SKM-1 (cell line): ENCODE results near the gene FKBP5.
A peak's percentile ranks its signal among the peaks of the same experiment; 100 is the strongest.
"Not testable (repeated sequence)": the region's sequence is repeated elsewhere in the genome, so short reads cannot be mapped to it uniquely, and the experiment has no call there.

Experiments
- DNase-seq: peaks from one replicate; lab custom pipeline; 2025; ENCODE audit not compliant: unreplicated experiment; lab: John Stamatoyannopoulos, UW

FKBP5 gene

DNA sequence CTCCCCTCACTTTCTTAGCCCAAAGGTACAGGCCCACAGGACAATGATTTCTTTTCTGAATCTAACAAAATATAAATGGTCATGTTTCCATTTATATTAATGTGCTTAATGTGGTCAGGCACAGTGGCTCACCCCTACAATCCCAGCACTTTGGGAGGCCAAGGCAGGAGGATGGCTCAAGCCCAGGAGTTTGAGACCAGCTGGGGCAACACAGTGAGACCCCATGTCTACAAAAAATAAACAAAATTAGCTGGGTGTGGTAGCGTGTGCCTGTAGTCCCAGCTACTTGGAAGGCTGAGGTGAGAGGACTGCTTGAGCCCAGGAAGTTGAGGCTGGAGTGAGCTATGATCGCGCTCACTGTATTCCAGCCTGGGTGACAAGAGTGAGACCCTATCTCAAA lies 98.8 kb downstream of the FKBP5 start:
- DNase-seq = no peak

DNA sequence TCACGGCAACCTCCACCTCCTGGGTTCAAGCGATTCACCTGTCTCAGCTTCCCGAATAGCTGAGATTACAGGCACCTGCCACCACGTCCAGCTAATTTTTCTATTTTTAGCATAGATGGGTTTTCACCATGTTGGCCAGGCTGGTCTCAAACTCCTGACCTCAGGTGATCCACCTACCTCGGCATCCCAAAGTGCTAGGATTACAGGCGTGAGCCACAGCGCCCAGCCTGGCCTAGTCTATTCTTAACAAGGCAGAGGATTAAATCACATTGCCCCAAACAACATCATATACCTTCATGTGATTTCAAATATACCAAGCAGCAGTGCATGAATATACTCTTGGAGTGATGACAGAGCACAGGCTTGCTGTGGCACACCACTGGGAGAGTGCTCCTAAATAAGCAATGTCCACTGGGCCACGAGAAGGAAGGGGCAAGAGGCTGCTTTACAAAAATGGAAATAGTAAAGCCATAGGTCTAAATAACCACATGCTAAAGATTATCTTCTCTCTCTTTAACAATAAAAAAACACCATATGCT lies 99.4 kb downstream of the FKBP5 start:
- DNase-seq = no peak

DNA sequence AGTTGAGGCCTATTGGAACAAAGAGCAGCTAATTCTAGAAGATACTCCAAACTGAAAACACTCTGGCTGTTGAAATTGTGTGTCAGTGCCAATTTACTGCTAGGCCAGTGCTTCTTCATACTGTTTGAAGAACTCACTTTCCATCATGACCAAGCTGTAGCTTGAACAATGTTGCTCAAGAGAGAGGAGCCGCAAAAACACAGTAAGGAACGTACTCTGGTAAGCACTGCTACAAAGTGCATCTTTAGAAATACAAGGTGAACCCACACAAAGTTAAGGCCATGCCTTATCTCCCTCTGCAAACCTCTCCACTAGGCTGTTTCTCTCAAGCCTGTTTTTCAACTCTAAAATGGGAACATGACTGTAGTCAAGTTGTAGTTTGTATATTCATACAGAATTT lies 101.5 kb downstream of the FKBP5 start:
- DNase-seq = no peak

DNA sequence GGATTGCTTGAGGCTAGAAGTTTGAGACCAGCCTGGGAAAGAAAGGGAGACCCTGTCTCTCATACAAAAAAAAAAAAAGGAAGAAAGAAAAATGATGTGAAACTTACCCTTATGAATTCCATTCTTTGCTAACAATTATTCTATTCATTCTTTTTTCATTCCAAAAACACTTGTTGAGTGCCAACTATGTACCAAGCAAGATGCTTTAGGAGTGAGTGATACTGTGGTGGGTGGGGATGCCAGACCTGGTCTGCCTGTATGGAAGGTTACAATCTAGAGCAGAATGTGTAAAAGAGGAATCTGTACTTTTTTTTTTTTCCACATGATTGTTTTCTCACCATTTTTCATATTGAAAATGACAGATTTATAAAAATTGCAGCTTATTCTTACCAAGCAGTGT lies 102.2 kb downstream of the FKBP5 start:
- no peak for DNase-seq

DNA sequence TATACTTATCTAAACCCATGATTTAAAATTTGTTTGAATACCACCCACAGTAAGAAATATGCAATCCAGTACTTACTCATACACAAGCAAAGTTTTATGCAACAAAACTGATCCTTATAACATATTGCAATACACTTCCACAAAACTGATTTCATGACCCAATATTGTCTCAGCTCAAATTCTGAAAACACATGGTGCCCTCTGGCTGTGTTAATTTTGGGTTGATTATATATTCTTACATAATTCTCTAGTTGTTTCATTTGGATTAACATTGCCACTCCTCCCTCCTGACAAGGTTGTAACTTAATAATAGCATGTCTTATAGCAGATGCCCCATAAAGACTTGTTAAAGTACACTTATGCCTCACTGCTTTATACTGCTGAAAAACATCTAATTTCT lies 103.1 kb downstream of the FKBP5 start:
- no peak for DNase-seq

DNA sequence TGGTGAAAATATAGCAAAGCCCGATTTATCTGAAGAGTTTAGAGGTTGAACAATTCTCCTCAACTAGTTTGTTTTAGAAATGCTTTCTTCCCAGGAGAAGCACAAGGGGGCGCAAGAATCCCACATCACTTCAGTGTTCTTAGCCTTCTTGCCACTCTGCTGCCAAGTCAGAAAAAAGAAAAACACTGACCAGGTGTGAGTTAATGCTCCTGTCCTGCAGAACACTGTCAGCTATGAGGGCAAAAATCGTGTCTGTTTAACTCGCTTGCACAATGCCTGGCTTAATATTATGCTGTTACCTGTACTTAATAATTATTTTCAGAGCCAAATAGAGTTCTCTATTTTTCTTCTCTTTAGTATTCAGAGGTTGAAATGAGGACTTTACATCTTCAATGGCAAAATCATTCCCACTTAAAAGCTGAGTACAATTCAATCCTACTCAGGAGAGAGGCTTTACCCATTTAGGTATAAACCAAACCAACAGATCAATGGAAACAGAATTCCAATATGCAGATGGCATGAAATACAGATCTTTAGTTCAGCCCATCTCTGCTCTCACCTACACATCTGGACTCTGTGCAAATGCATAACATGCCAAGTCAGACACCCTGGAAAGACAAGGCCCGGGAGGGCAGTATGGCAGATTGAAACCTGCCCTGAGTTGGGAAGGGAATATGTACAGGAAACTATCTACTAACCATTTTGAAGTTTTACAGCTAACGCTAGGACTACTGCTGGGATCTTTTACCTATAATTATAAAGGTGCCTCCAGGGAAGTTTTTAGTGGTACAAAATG lies 104.6 kb downstream of the FKBP5 start:
- DNase-seq = peak; percentile 57

DNA sequence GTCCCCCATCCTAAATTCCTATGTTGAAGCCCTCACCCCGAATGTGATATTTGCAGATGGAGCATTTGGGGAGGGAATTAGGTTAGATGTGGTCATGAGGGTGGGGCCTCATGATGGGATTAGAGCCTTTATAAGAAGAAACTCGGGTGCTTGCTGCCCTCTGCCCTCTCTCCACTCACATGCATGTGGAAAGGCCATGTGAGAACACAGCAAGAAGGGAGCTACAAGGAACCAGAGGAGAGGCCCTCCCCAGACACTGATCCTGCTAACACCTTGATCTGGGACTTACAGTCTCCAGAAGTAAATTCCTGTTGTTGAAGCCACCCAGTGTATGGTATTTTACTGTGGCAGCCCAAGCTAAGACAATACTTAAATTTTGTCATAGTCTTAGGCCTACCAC lies 106.4 kb downstream of the FKBP5 start:
- DNase-seq = no peak

DNA sequence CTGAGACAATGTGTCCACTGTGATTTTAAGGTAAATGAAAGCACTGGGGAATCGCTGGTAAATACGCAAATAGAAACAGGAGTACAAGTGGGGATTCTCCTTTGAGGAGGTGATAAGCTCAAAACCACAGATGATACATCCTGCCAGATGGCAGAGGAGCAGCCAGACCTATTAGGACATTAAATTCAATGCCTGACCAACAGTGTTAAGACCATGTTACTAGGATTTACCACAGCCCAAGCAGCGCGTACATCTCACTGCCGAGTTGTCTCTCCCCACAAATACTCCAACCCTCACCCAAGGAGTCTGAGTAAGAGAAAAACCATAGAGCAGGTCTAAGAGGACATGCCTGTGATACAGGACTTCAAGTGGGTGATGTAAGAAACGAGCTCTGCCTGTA lies 107.1 kb downstream of the FKBP5 start:
- no peak for DNase-seq

DNA sequence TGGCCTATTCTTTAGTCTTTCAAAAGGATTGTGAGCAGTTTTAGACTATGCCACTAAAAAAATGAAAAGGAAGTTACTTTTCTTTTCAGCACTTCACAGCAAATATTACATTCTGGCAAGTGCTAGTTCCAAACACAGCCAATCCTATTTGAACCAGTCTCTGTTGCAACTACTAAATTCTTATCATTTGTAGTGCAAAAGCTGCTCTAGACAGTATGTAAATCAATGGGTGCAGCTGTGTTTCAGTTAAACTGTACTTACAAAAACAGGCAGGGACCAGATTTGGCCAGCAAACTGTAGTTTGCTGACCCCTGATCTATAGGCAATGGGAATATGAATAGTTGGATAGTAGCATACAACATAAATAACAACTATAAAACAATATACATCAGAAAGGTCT lies 107.9 kb downstream of the FKBP5 start:
- DNase-seq = no peak

DNA sequence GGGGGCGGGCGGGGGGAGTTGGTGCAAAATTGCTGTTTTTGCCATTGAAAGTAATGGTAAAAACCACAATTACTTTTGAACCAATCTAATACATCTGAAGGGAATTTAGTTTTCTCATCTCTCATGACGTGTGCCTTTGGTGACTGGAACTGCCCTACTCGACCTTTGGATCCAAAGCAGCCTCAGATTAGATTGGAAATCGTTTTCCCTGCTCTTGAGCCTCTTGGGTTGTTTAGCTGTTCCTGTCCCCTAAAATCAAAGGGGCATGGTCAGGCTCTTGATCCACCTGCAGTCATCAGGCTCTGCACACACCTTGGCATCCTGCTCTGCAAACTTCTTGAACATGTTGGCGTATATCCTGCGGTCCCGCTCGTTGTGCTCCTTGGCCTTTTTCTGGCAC lies 112.0 kb downstream of the FKBP5 start:
- DNase-seq = no peak

DNA sequence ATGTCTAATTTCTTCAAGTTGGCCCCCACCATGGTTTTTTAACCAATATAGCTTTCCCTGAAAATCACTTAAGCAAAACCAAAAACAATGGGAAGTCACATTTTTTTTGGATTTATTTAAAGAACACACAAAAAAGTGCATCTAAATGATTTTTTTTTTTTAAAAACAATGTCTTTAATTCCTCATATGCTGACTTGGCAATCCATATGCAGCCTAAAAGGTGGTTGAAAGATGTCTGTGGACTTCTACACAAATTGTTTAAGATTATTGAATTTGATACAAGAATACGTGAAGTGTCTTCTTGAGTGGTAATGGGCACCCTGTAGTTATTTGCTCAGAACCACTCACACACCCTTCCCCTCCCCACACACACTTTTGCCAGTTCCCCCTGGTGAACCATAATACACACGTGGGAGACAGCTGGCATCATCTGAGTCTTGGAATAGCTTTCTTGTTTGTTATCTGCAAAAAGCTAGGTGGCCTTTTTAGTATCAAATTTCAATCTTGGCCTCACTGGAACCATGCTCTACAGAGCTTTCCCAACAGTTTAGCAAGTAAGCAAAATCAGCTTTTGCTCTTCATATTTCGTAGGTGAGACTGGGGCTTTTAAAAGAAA lies 115.1 kb downstream of the FKBP5 start:
- no peak for DNase-seq

DNA sequence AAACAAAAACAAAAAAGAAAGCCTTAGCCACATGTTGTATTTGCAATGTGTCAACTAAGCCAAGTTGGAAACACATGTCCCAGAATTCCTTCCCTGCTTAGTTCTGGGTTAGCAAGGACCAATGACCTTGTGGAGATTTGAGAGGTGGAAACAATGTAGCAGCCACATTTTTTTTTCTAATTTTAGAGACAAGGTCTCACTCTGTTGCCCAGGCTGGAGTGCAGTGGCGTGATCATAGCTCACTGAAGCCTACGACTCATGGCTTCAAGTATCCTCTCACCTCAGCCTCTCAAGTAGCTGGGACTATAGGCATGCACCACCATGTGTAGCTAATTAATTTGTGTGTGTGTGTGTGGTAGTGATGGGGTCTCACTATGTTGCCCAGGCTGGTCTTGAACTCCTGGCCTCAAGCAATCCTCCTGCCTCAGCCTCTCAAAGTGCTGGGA lies 117.8 kb downstream of the FKBP5 start:
- not testable (repeated sequence) for DNase-seq

DNA sequence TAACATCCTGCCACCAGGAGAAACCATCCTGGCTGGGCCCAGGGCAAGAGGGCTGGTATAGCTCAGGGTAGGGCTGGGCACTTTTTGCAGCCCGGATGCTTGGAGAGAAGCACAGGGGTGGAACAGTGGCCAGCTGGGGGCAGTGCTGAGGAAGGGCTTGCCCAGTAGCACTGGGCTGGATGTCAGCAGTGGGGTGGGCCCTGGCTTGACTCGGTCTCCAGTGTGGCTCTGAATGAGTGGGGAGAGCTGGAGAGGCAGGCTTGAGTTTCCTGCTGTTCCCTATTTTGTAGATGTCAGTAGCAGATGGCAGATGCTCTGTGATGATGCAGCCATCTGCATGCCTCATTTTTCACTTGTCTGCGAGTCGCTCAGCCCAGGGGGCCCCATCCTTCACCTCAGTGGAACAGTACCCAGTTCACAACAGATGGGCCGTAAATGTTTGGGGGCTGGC lies 119.7 kb downstream of the FKBP5 start:
- DNase-seq = no peak

DNA sequence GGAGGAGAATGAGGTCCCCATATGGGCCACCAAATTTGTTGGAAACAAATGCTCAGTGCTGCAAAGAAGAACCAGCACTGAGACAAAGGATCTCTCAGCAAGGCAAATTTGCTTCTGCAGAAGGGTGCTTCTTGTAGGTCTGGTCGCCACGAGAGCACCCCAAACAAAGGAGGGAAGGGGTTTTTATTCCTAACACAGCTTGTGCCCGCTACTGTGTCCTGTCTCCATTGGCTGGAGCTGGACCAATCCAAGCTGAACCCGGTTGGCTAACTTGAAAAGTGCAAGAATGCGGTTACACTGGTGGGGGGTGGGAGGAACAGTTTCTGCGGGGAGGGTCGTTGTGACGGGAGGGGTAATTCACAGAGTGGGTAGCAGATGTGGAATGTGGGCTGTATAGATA lies 121.9 kb downstream of the FKBP5 start:
- no peak for DNase-seq

DNA sequence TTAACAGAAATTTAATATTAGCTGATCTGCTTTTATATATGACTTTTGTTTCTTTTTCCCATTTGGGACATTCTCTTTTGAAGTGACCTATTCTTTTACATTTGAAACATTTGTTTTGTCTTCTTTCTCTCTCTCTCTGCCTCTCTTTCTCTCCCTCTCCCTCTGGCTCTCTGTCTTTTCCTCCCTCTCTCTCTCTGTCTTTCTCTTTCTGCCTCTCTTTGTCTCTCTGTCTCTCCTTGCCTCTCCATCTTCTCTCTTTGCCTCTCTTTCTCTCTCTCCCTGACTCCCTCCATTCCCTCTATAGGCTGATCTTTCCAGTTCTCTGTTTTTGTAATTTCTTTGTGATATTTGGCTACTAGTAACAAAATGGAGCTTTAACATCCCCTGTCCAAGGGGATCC lies 124.0 kb downstream of the FKBP5 start:
- no peak for DNase-seq

DNA sequence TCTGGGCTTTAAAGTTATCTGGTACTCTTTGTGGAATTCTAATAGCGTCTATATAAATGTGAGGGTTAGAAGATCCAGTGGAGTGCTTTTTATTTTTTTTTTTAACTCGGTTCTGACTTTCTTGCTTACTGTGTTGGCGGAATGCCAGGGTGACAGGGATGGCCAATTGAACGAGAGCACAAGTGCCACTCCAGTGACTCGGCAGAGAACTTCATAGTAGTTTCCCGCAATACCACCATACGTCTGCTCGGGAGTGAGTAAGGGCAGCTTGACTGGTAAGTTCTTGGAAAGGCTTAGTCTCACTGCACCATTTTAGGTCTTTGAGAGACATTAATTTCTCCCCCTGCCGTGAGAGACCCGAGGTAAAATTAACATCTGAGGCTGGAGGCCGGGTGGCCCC lies 126.7 kb downstream of the FKBP5 start:
- DNase-seq = no peak

DNA sequence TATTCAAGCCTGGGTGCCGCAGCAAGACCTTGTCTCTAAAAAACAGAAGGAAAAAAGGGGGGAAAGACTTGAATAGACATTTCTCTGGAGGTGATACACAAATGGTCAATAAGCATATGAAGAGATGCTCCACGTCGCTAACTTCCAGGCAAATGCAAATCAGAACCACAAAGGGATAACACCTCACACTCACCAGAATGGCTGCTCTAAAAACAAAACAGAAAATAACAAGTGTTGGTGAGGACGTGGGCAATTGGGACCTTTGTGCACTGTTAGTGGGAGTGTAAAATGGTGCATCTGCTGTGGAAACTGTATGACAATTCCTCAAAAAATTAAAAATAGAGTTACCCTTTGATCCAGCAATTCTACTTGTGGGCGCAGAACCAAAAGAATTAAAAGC lies 127.6 kb downstream of the FKBP5 start:
- DNase-seq = no peak

DNA sequence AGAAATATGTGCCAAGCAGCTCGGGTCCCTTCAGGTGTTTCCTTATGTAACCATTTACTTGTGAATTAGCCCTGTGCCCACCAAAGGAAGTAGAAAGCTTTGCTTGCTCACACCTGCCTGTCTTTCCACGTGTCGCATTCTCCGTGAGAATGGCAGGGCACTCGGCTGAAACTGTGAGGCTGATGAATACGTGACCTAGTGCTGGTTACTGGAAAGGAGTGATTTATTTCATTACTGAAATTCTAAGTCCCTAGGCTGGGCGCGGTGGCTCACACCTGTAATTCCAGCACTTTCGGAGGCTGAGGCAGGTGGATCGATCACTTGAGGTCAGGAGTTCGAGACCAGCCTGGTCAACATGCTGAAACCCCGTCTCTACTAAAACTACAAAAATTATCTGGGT lies 130.1 kb downstream of the FKBP5 start:
- no peak for DNase-seq

DNA sequence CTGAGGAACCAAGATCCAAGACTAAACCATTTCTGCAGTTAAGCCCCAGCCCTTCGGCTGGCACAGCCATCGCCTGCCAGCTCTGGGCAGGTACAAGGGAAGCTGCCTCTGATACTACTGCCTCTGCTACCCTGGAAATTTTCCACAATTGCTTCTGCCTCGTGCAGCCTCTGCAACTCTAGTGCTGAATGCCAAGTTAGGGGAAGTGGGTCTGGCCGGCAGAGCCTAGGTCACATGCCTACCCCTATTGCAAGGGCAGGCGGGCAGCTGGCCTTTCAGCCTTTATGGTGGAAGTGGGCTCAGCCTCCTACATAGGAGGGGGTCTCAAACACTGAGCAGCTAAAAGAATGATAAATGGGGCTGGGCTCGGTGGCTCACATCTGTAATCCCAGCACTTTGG lies 131.5 kb downstream of the FKBP5 start:
- no peak for DNase-seq

DNA sequence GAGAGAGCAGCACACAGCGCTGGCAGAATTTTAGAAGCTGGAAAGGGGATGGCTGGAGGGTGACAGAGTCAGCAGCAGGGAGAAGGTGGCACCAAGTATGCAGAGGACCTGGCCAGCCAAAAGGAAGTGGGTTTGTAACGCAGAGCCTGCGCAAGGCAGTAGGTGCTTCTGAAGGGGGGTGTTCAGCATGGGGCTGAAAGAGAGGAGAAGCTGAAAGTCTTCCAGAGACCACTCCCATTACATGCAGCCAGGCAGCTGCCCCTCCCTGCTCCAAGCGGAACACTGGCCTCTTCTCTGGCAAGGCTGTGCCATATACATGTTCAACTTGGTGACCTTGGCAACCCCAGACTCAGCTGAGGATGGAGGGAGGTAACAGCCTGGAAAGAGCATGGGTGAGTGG lies 133.9 kb downstream of the FKBP5 start:
- no peak for DNase-seq

DNA sequence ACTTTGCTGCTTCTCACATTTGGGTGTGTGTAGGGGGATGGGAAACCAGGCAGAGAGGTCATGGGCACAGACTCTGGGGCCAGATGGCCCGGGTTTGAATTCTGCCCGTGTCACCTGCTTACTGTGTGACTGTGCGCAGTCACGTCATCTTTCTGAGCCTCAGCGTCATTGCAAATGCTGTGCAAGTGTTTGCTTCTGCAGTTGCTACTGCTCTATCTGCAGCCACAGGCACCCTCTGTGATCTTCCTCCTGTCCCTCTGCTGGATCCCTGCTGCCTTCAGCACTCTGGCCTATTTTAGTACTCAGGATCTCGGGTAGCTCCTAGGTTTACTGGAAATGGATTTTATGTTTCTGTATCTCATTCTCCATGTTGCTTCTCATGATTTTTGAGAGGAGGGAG lies 135.4 kb downstream of the FKBP5 start:
- no peak for DNase-seq

DNA sequence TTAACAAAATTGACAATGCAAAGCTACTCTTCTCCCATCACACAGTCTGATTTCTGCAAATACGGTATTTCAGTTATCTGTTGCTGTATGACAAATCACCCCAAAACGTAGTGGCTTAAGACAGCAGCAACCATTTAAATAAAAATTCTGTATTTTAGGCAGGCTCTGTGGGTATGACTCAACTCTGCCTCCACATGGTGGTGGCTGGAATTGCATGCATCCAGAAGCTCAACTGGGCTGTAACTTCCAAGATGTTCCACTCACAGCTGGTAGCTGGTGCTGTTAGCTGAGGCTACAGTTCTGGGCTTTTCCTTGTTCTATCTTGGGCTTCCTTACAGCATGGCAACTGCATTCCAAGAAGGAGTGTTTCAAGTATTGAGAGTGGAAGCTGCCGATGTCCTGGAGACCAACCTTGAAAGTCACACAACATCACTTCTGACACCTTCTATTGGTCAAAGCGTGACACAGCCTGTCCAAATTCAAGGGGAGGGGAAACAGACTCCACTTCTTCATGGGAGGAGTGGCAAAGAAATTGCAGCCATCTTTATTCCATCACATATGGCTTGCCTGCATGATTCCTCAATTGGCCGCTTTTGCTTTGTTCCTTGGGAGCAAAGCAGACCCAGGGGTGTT lies 136.3 kb downstream of the FKBP5 start:
- peak; percentile 18 for DNase-seq
